GM13977 (cell line): ENCODE results near the gene TRMT1.

Source experiments
- DNase-seq: peaks from one replicate; pipeline ENCODE4 v3.0.0; 2012; ENCODE audit warnings: low spot score
- in situ Hi-C: fragments of 300-500 bp; cut with MboI; formaldehyde crosslinking; loops from one replicate; pipeline ENCODE4 v1.12.0; 2022; ENCODE audit warnings: low sequenced_read_pairs, low pct_unique_long_range_greater_than_20kb, mixed read lengths, inconsistent platforms; ENCODE audit not compliant: unreplicated experiment
- TF ChIP-seq, protein P1 (sequence below): IDR thresholded peaks from 2 replicates; pipeline ENCODE4 v1.5.1; 2012; ENCODE audit warnings: mild to moderate bottlenecking, control low read depth; ENCODE audit not compliant: insufficient read depth; ENCODE audit errors: extremely low read depth, missing control alignments

The TRMT1 gene

GRCh38 chr19:13063461-13064091 lies 53.0 kb downstream of the TRMT1 start:
- in situ Hi-C loops = no loop called here
- no peak for DNase-seq
- TF ChIP-seq, protein P1, sequence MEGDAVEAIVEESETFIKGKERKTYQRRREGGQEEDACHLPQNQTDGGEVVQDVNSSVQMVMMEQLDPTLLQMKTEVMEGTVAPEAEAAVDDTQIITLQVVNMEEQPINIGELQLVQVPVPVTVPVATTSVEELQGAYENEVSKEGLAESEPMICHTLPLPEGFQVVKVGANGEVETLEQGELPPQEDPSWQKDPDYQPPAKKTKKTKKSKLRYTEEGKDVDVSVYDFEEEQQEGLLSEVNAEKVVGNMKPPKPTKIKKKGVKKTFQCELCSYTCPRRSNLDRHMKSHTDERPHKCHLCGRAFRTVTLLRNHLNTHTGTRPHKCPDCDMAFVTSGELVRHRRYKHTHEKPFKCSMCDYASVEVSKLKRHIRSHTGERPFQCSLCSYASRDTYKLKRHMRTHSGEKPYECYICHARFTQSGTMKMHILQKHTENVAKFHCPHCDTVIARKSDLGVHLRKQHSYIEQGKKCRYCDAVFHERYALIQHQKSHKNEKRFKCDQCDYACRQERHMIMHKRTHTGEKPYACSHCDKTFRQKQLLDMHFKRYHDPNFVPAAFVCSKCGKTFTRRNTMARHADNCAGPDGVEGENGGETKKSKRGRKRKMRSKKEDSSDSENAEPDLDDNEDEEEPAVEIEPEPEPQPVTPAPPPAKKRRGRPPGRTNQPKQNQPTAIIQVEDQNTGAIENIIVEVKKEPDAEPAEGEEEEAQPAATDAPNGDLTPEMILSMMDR = no peak

DNA sequence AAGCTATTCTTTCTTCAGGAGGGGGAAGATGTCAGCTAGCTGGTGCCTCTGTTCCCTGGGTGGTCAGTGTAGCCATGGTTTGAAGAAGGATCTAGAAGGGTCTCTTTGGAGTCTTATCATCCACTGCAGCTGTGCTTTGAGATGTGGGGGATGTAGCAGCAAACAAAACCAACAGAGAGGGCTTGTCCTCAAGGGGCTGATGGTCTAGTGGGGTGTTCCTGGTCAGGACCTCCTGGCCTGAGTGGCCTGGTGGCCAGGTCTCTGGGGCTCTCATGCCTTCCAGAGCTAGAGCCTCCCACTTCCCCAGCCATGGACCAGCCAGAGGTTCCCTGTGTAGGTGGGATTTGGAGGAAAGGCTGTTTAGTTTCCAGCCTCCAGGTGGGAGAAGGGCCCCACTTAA lies 54.2 kb downstream of the TRMT1 start:
- in situ Hi-C loops = no loop called here
- DNase-seq = no peak
- TF ChIP-seq, protein P1 = no peak

- TF ChIP-seq, protein P1 = peak; percentile 100
- DNase-seq = peak; percentile 93
- in situ Hi-C loops = no loop called here
These were observed 55.3 kb downstream of the TRMT1 start for GRCh38 chr19:13060964-13061927.

- TF ChIP-seq, protein P1 = no peak
- in situ Hi-C loops = no loop called here
- DNase-seq = no peak
These were observed 56.1 kb downstream of the TRMT1 start for GRCh38 chr19:13060233-13060963.

DNA sequence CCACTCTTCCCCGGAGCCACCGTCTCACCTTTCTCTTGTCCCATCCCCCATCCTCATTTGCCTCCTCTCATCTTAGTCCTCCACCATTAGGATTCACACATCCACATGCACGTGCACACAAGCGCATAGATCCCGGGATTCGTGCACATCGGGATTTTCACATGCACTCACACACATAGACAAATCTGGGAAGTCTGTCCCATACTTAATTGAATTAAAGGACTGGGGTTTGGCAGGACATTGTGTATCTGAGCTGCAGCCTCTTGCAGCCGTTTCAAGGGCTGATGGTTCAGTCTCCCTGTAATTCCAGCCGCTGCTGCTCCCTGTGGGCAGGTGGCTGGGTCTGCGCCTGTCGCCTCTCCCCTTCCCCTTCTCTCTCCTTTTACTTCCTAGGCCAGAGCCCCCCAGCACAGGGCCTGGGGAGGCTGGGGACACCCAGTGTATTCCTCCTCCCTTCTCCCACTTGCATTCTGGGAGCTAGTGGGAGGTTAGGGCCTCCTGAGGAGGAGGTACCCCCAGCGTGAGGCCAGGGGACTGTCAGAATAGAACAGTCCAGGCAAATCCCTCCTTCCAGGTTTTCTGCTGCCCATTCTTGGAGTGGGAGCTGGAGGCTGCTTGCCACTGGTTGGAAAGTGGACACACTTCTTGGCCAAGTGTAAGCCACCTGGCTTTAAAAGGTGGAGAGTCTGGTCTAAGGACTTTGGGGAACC lies 57.4 kb downstream of the TRMT1 start:
- DNase-seq = no peak
- in situ Hi-C loops = no loop called here
- TF ChIP-seq, protein P1 = no peak

- in situ Hi-C loops = no loop called here
- DNase-seq = no peak
- TF ChIP-seq, protein P1 = no peak
These were observed 58.8 kb downstream of the TRMT1 start for GRCh38 chr19:13057744-13058143.
